HFFc6 (cell line): ENCODE data around the gene SLC35G2. TPM values are rescaled to one million over a fixed set of nuclear protein-coding genes. Genes with fewer than 3 reads are reported as not detected.

ENCODE experiments used
- DNase-seq: peaks from one replicate; pipeline ENCODE4 v3.0.0-alpha.2; 2018
- H3K27ac Mint-ChIP-seq: 2 replicates; pipeline ENCODE4 v1.8.0; 2020; ENCODE audit warnings: mild to moderate bottlenecking, mixed read lengths
- H3K27me3 Mint-ChIP-seq: 2 replicates; pipeline ENCODE4 v1.8.0; 2021; ENCODE audit warnings: mild to moderate bottlenecking, moderate library complexity, mixed read lengths; ENCODE audit not compliant: insufficient read depth
- H3K36me3 Mint-ChIP-seq: 2 replicates; pipeline ENCODE4 v1.8.0; 2021; ENCODE audit warnings: low read depth, mixed read lengths
- H3K4me1 Mint-ChIP-seq: 2 replicates; pipeline ENCODE4 v1.8.0; 2020; ENCODE audit warnings: low read depth, mixed read lengths
- H3K4me3 Mint-ChIP-seq: 2 replicates; pipeline ENCODE4 v1.8.0; 2020; ENCODE audit warnings: mild to moderate bottlenecking, moderate library complexity, mixed read lengths
- H3K9me3 Mint-ChIP-seq: 2 replicates; pipeline ENCODE4 v1.8.0; 2020; ENCODE audit warnings: mild to moderate bottlenecking, mixed read lengths
- CTCF ChIP-seq: fragments of 200-600 bp; sonication (generic); IDR thresholded peaks from 2 replicates; pipeline ENCODE4 v1.5.0; 2021; ENCODE audit warnings: antibody characterized with exemption, mild to moderate bottlenecking
- long read RNA-seq: library from polyadenylated mRNA; unstranded; transcript quantifications from one replicate; pipeline ENCODE4 v2.0.0, GENCODE V29; 2019
- total RNA-seq, 6 experiments: library from RNA; stranded (reverse); fragmentation: NEBNext Ultra II Directional; extraction: Animal tissue kit (Norgen Biotek cat#: 25700); gene quantifications; 2 replicates in 1 of 6; 3 replicates in 5 of 6; pipeline ENCODE4 v1.2.3, GENCODE V29; 2021

Gene SLC35G2
- 10 to 100 TPM; 19.4 to 23.9 (median 22.1) TPM for total RNA-seq
- long read RNA-seq, transcript SLC35G2-202 (2 exons, 2,060 nt): minor isoform, 19 of 56 reads
- long read RNA-seq, transcript SLC35G2-201 (2 exons, 1,577 nt): major isoform, 24 of 56 reads
- long read RNA-seq, partial matches to known transcripts: 0 of 56 reads
- long read RNA-seq, other reads (novel, unspliced or antisense): 13 of 56 reads

DNA sequence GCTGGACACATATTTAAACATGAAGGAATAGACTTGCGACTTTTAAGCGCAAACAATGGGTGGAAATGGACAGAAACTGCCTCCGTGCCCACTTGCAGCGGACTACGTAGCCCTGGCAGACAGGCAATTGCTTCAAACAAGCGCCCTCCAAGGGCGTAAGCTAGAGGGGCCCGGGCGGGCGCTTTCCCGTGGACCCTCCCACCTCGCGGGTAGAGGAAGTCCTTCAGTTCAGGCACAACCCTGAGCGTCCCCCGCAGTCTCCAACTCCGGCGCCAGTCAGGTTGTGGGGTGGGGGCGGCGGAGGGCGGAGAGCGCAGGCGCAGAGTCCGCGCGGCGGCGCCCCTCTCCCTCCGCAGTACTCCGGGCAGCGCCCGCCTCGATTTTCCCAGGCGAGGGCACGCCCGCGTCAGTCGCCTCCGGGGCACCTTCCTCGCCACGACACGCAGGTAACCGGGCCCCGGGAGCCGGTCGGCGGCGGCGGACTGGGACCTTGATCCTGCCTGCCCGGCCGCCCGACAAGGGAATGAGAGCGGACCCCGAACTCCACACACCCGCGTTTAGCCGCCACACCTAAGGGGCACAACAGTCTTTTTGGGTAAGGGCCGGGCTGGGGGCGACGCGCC, at the start of gene SLC35G2:
Gene SLC35G2 (plus strand): TSS at position 358 of the 623 bp plus-strand sequence. CDS start 35,335 bp downstream, outside the sequence.
- Mint-ChIP-seq H3K9me3 (peaks cover 12% of the 10 kb centered on the region), H3K4me3 (peak within 1 kb of the TSS; percentile 94), H3K36me3 (peaks cover 24% of the 10 kb centered on the region), H3K27ac (peak within 1 kb of the TSS; percentile 92), H3K27me3 (peaks cover 5% of the 10 kb centered on the region; the same call in 1 of the 2 replicates), H3K4me1 (peaks cover 35% of the 10 kb centered on the region)
- 0 out of 2 replicates have a peak, but pooled peaks have one; percentile 10 for TF ChIP-seq CTCF
- peak; percentile 32 for DNase-seq

DNA sequence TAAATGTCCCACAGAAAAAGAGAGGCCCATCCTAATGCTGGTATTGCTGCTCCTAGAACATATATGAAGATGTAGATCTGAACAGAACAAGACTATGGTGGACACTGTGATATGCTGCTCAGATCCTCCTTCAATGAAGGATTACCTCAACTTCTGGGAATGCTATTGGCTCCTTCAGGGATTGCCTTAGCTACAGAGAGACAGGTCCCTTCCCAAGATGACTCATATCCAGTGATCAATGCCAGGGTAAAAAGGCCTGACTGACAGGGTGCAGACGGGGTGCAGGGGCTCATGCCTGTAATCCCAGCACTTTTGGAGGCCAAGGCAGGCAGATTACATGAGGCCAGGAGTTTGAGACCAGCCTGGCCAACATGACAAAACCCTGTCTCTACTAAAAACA, 46.2 kb upstream of the SLC35G2 start:
- Mint-ChIP-seq H3K27ac (no peak overlapping the region), H3K4me1 (peaks cover 10% of the 10 kb centered on the region), H3K9me3 (no peaks in the 10 kb centered on the region), H3K27me3 (no peaks in the 10 kb centered on the region; the same call in 1 of the 2 replicates), H3K36me3 (no peaks in the 10 kb centered on the region), H3K4me3 (no peak overlapping the region)
- DNase-seq: peak; percentile 20
- TF ChIP-seq CTCF: no peak

DNA sequence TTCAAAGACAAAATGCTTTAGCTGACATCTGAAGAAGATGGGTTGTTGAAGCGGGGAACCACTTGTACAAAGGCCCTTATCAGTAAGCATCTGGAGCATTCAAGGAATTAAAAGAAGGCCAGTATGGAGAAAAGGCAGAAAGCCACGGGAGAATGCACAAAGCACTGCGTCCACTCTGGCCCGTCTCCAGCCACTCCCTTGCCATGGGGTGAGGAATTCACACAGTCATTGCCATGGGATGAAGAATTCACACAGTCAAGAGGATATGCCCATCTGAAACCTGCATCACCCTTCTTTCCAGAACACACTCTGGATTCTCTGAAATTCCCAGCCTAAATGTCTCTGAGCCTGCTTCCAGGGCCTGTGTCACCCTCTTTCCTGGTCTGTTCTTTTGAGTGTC, 40.1 kb upstream of the SLC35G2 start:
- Mint-ChIP-seq H3K4me1 (peaks cover 25% of the 10 kb centered on the region), H3K27me3 (no peaks in the 10 kb centered on the region; the same call in 1 of the 2 replicates), H3K4me3 (no peak overlapping the region), H3K36me3 (no peaks in the 10 kb centered on the region), H3K9me3 (no peaks in the 10 kb centered on the region), H3K27ac (peak overlapping the region; percentile 63; the same call in 1 of the 2 replicates)
- TF ChIP-seq CTCF: no peak
- peak; percentile 58 for DNase-seq

- Mint-ChIP-seq H3K4me1 (peaks cover 42% of the 10 kb centered on the region), H3K4me3 (no peak overlapping the region)
- no peak for DNase-seq
Observed at GRCh38 chr3:136780741-136781140, 38.2 kb upstream of the SLC35G2 start.

GRCh38 chr3:136783708-136784191, 35.2 kb upstream of the SLC35G2 start:
- DNase-seq: peak; percentile 8
- no peaks in the 10 kb centered on the region; the same call in 1 of the 2 replicates for H3K27me3 Mint-ChIP-seq

More at GRCh38 chr3:136780741-136781140, 38.2 kb upstream of the SLC35G2 start:
- Mint-ChIP-seq H3K9me3 (peaks cover 4% of the 10 kb centered on the region; the same call in 1 of the 2 replicates), H3K27ac (no peak overlapping the region), H3K36me3 (peaks cover 6% of the 10 kb centered on the region; the same call in 1 of the 2 replicates), H3K27me3 (no peaks in the 10 kb centered on the region)
- no peak for TF ChIP-seq CTCF

More at GRCh38 chr3:136783708-136784191, 35.2 kb upstream of the SLC35G2 start:
- Mint-ChIP-seq H3K27ac (peak overlapping the region; percentile 5; the same call in 1 of the 2 replicates), H3K4me1 (peaks cover 55% of the 10 kb centered on the region), H3K36me3 (peaks cover 6% of the 10 kb centered on the region; the same call in 1 of the 2 replicates), H3K9me3 (peaks cover 4% of the 10 kb centered on the region; the same call in 1 of the 2 replicates), H3K4me3 (no peak overlapping the region)
- TF ChIP-seq CTCF: no peak
